ENCODE results near the gene NOL7.

GRCh38 chr6:13641315-13641714 is 26.2 kb downstream of the NOL7 start:
- no peak for TF ChIP-seq CTCF (IDR thresholded peaks at IDR 0.05; ENCODE audit: low read length)
- TF ChIP-seq EZH2 (IDR thresholded peaks at IDR 0.05; ENCODE audit: borderline replicate concordance, low read length), result no peak
